MCF 10A (cell line): ENCODE data around the gene GNG10. TPM values are rescaled to one million over a fixed set of nuclear protein-coding genes. Genes with fewer than 3 reads are reported as not detected.

ENCODE experiments used
- BruUV-seq: library from RNA; stranded (reverse); fragments of 400-500 nt; replicated peaks from 2 replicates; lab custom pipeline; 2021; lab: Mats Ljungman, UMichigan
- CTCF ChIA-PET: fragments of 300-600 bp; sonication (Branson Sonifier 250); formaldehyde crosslinking; extraction: SDS; loops from one replicate; lab custom pipeline; 2021; ENCODE audit warnings: antibody characterized with exemption, inconsistent platforms; lab: Yijun Ruan, JAX
- POLR2A ChIA-PET: fragments of 300-600, 350-650 bp; sonication (Branson Sonifier 250); formaldehyde crosslinking; extraction: SDS; loops from one replicate; lab custom pipeline; 2020; ENCODE audit warnings: antibody characterized with exemption, inconsistent platforms; lab: Yijun Ruan, JAX
- DNase-seq: peaks from one replicate; pipeline ENCODE4 v3.0.0-alpha.2; 2018; ENCODE audit not compliant: unreplicated experiment
- H3K27ac Mint-ChIP-seq: one replicate; pipeline ENCODE4 v1.8.0; 2022; ENCODE audit warnings: mild to moderate bottlenecking, low read depth, mixed read lengths; ENCODE audit not compliant: unreplicated experiment
- H3K27me3 Mint-ChIP-seq: one replicate; pipeline ENCODE4 v1.8.0; 2022; ENCODE audit warnings: mixed read lengths; ENCODE audit not compliant: insufficient read depth, unreplicated experiment
- H3K36me3 Mint-ChIP-seq: one replicate; pipeline ENCODE4 v1.8.0; 2022; ENCODE audit warnings: mild to moderate bottlenecking, moderate library complexity, mixed read lengths; ENCODE audit not compliant: insufficient read depth, unreplicated experiment
- H3K4me1 Mint-ChIP-seq: one replicate; pipeline ENCODE4 v1.8.0; 2022; ENCODE audit warnings: mixed read lengths; ENCODE audit not compliant: insufficient read depth, unreplicated experiment
- H3K4me3 Mint-ChIP-seq: one replicate; pipeline ENCODE4 v1.8.0; 2022; ENCODE audit warnings: mild to moderate bottlenecking, moderate library complexity, mixed read lengths; ENCODE audit not compliant: unreplicated experiment
- H3K9me3 Mint-ChIP-seq: one replicate; pipeline ENCODE4 v1.8.0; 2022; ENCODE audit warnings: mixed read lengths; ENCODE audit not compliant: unreplicated experiment
- CTCF ChIP-seq: fragments of 200-600 bp; IDR thresholded peaks from one replicate; pipeline ENCODE4 v1.8.0; 2022; ENCODE audit warnings: antibody characterized with exemption, mild to moderate bottlenecking; ENCODE audit not compliant: unreplicated experiment
- intact Hi-C: fragments of 100-400 bp; cut with micrococcal nuclease; formaldehyde crosslinking; loops from 2 replicates; pipeline ENCODE4 v1.14.1; 2022
- total RNA-seq: library from RNA; stranded (reverse); gene quantifications from 2 replicates; pipeline ENCODE4 v1.2.3, GENCODE V29; 2022

The GNG10 gene
- total RNA-seq, 1 experiment from 2014 or later: 42.0 TPM

GRCh38 chr9:111676116-111676515 is 14.7 kb downstream of the GNG10 start:
- no peak overlapping the region for H3K27ac Mint-ChIP-seq
- no peaks in the 10 kb centered on the region for H3K4me1 Mint-ChIP-seq
- no TSS peak for BruUV-seq
- no peak for TF ChIP-seq CTCF
- ChIA-PET POLR2A (interaction anchor here (1.1 to 1.6 kb wide), 3 partner anchors 10 to 15 kb away, joined by 3 to 4 read pairs (median 4); partner anchors contain the start of gene GNG10), CTCF (interaction anchor here (2.0 kb wide), 1 partner anchor 78 kb away, joined by 7 read pairs; no protein-coding TSS in a partner anchor)
- H3K9me3 Mint-ChIP-seq: no peaks in the 10 kb centered on the region
- DNase-seq: no peak
- intact Hi-C loops: no loop called here
- no peaks in the 10 kb centered on the region for H3K27me3 Mint-ChIP-seq
- no peak overlapping the region for H3K4me3 Mint-ChIP-seq
- peaks cover 14% of the 10 kb centered on the region for H3K36me3 Mint-ChIP-seq

GRCh38 chr9:111678293-111678692 is 16.9 kb downstream of the GNG10 start:
- no peak for DNase-seq
- no peak for TF ChIP-seq CTCF
- POLR2A ChIA-PET: interaction anchor here (0.6 kb wide), 1 partner anchor 173 kb away, joined by 3 read pairs; no protein-coding TSS in a partner anchor
- intact Hi-C loops: no loop called here
- no peak overlapping the region for H3K4me3 Mint-ChIP-seq
- no peaks in the 10 kb centered on the region for H3K4me1 Mint-ChIP-seq
- no peaks in the 10 kb centered on the region for H3K27me3 Mint-ChIP-seq
- BruUV-seq: no TSS peak
- no peak overlapping the region for H3K27ac Mint-ChIP-seq
- H3K9me3 Mint-ChIP-seq: no peaks in the 10 kb centered on the region
- H3K36me3 Mint-ChIP-seq: peaks cover 12% of the 10 kb centered on the region
- CTCF ChIA-PET: interaction anchor here (0.8 kb wide), 1 partner anchor 12 kb away, joined by 4 read pairs; no protein-coding TSS in a partner anchor

- DNase-seq: no peak
- BruUV-seq: no TSS peak
- H3K27me3 Mint-ChIP-seq: no peaks in the 10 kb centered on the region
- TF ChIP-seq CTCF: no peak
- H3K9me3 Mint-ChIP-seq: no peaks in the 10 kb centered on the region
- no peak overlapping the region for H3K27ac Mint-ChIP-seq
- ChIA-PET POLR2A (no interaction called here), CTCF (interaction anchor here (0.6 to 0.9 kb wide), 3 partner anchors 10 to 104 kb away, joined by 3 to 8 read pairs (median 6); no protein-coding TSS in a partner anchor)
- intact Hi-C loops: no loop called here
- H3K4me3 Mint-ChIP-seq: no peak overlapping the region
- H3K36me3 Mint-ChIP-seq: peaks cover 12% of the 10 kb centered on the region
- H3K4me1 Mint-ChIP-seq: no peaks in the 10 kb centered on the region
These were observed 17.8 kb downstream of the GNG10 start for GRCh38 chr9:111679199-111679598.

- no TSS peak for BruUV-seq
- ChIA-PET CTCF (no interaction called here), POLR2A (no interaction called here)
- H3K4me3 Mint-ChIP-seq: no peak overlapping the region
- no peak for DNase-seq
- intact Hi-C loops: no loop called here
- H3K4me1 Mint-ChIP-seq: no peaks in the 10 kb centered on the region
- TF ChIP-seq CTCF: no peak
- no peak overlapping the region for H3K27ac Mint-ChIP-seq
- peaks cover 6% of the 10 kb centered on the region for H3K36me3 Mint-ChIP-seq
- no peaks in the 10 kb centered on the region for H3K9me3 Mint-ChIP-seq
- H3K27me3 Mint-ChIP-seq: no peaks in the 10 kb centered on the region
These were observed 22.0 kb downstream of the GNG10 start for GRCh38 chr9:111683392-111683791.
